BLaER1 treated with 17β-estradiol and CSF1 and Interleukin-3, amounts not matched to agents 10 nM and 100 nM (cell line): ENCODE data around the gene LSM7.

Experiments used
- H3K27ac ChIP-seq, 11 experiments: shearing (Covaris generic); formaldehyde crosslinking; 2 replicates each; pipeline ENCODE4 v1.8.1; 2022
- H3K27me3 ChIP-seq, 11 experiments: shearing (Covaris generic); formaldehyde crosslinking; 2 replicates each; pipeline ENCODE4 v1.8.1; 2022
- H3K36me3 ChIP-seq, 11 experiments: shearing (Covaris generic); formaldehyde crosslinking; 2 replicates each; pipeline ENCODE4 v1.8.1; 2022
- H3K4me1 ChIP-seq, 10 experiments: shearing (Covaris generic); formaldehyde crosslinking; 2 replicates each; pipeline ENCODE4 v1.8.1; 2022
- H3K4me2 ChIP-seq, 11 experiments: shearing (Covaris generic); formaldehyde crosslinking; 2 replicates each; pipeline ENCODE4 v1.8.1; 2022
- H3K4me3 ChIP-seq, 10 experiments: shearing (Covaris generic); formaldehyde crosslinking; 2 replicates each; pipeline ENCODE4 v1.8.1; 2022
- H3K9ac ChIP-seq, 11 experiments: shearing (Covaris generic); formaldehyde crosslinking; 2 replicates each; pipeline ENCODE4 v1.8.1; 2022
- H3K9me3 ChIP-seq, 11 experiments: shearing (Covaris generic); formaldehyde crosslinking; replicated peaks in 1 of 11; 2 replicates each; pipeline ENCODE4 v1.8.1; 2022
- H4K20me1 ChIP-seq, 11 experiments: shearing (Covaris generic); formaldehyde crosslinking; 2 replicates each; pipeline ENCODE4 v1.8.1; 2022
- Cebpa-rat ChIP-seq, 11 experiments: shearing (Covaris generic); IDR thresholded peaks; 2 replicates each; pipeline ENCODE4 v1.8.1; 2022

The LSM7 gene

DNA sequence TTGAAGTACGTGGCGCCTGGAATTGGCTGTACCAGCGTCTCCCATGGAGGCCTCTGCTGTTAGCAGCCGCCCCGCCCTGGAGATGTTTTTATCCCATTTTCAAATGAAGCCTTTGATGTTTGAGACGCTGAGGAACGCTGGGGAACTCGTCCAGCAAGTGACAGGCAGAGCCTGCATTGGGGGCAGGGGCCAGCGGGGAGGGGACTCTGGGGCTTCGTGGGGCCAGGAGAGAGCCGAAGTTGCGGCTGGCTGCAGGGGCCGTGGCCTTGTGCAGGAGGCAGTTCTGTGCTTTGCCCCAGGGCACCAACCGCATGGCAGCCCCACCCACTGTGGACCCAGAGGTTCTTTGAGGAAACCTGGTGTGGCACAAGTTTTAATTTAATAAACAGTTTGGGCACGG lies 13.6 kb upstream of the LSM7 start:
- Histone ChIP-seq H3K4me3 (no peak overlapping the region), H4K20me1 (peaks cover 26 to 84% (median 45%) of the 10 kb centered on the region in 11 experiments), H3K27me3 (peaks cover 0 to 3% (median 0%) of the 10 kb centered on the region in 11 experiments; a peak in 1 of 22 replicates), H3K36me3 (peaks cover 41 to 85% (median 71%) of the 10 kb centered on the region in 11 experiments), H3K27ac (peak overlapping the region in 6 of 11 experiments; percentile 42 to 76 (median 67); a peak in 14 of 22 replicates), H3K4me2 (peak overlapping the region in 10 of 11 experiments; percentile 46 to 89 (median 75); a peak in 17 of 22 replicates), H3K4me1 (peaks cover 21 to 59% (median 50%) of the 10 kb centered on the region in 10 experiments), H3K9me3 (no peaks in the 10 kb centered on the region), H3K9ac (peak overlapping the region in 8 of 11 experiments; percentile 27 to 76 (median 54); a peak in 10 of 22 replicates)
- no peak for TF ChIP-seq Cebpa-rat (IDR thresholded peaks at IDR 0.05)

DNA sequence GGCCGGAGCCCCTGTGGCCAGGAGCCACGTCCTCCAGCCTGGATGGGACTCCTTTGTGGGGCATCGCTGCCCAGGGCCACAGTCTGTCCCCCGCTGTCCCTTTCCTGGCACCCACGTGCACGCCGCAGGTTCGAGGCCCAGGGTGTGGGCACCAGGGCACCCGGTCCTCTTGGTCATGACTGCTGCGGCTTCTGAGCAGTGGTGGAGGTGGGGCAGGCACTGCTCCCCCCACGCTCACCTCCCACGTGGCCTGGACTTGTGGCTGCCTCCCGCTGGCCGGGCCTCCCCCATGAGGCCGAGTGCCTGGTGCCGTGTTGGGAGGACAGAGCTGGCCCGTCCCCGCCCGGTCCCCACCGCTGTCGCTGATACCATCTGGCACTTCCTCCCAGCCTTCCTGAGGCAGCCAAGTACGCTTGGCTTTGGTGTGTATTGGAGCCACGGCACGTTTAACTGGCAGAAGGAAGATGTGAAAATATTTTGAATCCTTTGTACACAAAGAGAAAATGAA lies 12.9 kb upstream of the LSM7 start:
- peaks cover 34 to 78% (median 64%) of the 10 kb centered on the region in 11 experiments for H3K36me3 ChIP-seq
- H3K4me3 ChIP-seq = no peak overlapping the region
- H3K27ac ChIP-seq = peak overlapping the region in 8 of 11 experiments; percentile 8 to 76 (median 62); a peak in 16 of 22 replicates
- peak overlapping the region in 10 of 11 experiments; percentile 27 to 76 (median 52); a peak in 16 of 22 replicates for H3K9ac ChIP-seq
- TF ChIP-seq Cebpa-rat (IDR thresholded peaks at IDR 0.05) = no peak
- H3K4me1 ChIP-seq = peaks cover 27 to 66% (median 57%) of the 10 kb centered on the region in 10 experiments
- peak overlapping the region; percentile 46 to 89 (median 72) for H3K4me2 ChIP-seq
- H3K27me3 ChIP-seq = peaks cover 0 to 3% (median 0%) of the 10 kb centered on the region in 11 experiments; a peak in 1 of 22 replicates
- peaks cover 33 to 90% (median 52%) of the 10 kb centered on the region in 11 experiments for H4K20me1 ChIP-seq
- no peaks in the 10 kb centered on the region for H3K9me3 ChIP-seq

DNA sequence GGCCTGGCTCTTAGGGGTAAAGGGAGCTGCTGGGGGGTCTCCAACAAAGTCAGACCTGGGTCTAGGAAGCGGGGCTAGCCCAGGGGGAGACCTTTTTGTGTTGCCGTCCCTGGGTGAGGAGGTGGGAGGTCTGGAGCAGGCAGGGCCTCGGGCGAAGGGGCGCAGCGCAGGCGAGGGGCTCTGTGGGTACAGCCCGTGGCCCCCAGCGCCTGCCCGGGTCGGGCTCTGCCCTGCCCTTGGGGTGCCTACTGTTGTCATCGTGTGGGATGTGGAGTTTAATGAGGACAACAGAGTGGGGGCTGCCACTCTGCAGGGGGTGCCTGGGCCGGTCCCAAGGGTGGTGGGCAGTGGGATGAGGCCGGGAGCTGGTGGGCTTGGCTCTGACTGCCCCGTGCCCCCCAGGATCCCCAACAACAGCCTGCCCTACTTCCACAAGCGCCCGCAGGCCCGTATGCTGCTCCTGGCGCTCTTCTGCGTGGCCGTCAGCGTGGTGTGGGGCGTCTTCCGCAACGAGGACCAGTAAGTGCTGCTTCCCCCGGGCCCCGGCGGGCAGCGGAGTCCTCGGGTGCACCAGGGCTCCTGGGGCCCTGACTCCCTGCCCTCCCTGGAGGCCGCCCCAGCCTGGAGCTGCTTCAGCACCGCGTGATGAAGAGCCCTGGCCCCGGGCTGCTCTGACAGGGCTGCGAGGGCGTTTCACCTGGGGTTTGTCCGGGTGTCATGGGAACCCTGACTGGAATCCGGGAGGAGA lies 12.3 kb upstream of the LSM7 start:
- Histone ChIP-seq H3K4me3 (no peak overlapping the region), H3K27ac (peak overlapping the region in 8 of 11 experiments; percentile 8 to 76 (median 62); a peak in 13 of 22 replicates), H3K4me1 (peaks cover 27 to 68% (median 58%) of the 10 kb centered on the region in 10 experiments), H4K20me1 (peaks cover 39 to 91% (median 58%) of the 10 kb centered on the region in 11 experiments), H3K27me3 (peaks cover 0 to 3% (median 0%) of the 10 kb centered on the region in 11 experiments; a peak in 1 of 22 replicates), H3K9ac (peak overlapping the region in 8 of 11 experiments; percentile 38 to 76 (median 54); a peak in 13 of 22 replicates), H3K36me3 (peaks cover 30 to 72% (median 58%) of the 10 kb centered on the region in 11 experiments), H3K9me3 (no peaks in the 10 kb centered on the region; a peak in 1 of 22 replicates), H3K4me2 (peak overlapping the region; percentile 46 to 89 (median 72); a peak in 21 of 22 replicates)
- TF ChIP-seq Cebpa-rat (IDR thresholded peaks at IDR 0.05) = no peak

DNA sequence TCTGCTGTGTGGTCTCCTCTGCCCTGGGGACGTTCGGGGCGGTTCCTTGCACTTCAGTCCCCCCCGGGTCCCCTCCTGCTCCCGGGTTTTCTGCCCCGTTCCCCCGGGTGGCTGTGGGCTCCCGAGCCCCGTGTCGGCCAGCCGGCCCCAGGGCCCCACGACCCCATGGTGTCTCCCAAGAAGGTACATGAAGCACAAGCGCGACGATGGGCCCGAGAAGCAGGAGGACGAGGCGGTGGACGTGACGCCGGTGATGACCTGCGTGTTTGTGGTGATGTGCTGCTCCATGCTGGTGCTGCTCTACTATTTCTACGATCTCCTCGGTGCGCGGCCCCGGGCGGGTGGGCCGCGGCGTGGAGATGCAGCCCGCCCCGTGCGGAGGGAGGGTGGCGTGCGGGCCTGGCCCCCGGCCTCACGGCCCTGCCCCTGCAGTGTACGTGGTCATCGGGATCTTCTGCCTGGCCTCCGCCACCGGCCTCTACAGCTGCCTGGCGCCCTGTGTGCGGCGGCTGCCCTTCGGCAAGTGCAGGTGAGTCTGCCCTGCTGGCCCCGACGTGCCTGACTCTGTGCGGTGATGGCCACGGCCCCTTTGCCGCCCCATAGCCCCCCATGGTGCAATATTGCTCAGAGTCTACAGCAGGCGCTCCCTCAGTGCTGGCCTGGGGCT lies 11.4 kb upstream of the LSM7 start:
- Histone ChIP-seq H3K4me3 (no peak overlapping the region), H3K4me2 (peak overlapping the region in 1 of 11 experiments; percentile 79; a peak in 1 of 22 replicates), H3K4me1 (peaks cover 27 to 65% (median 55%) of the 10 kb centered on the region in 10 experiments), H3K36me3 (peaks cover 30 to 72% (median 55%) of the 10 kb centered on the region in 11 experiments), H3K27me3 (peaks cover 0 to 3% (median 0%) of the 10 kb centered on the region in 11 experiments; a peak in 1 of 22 replicates), H3K9ac (no peak overlapping the region), H3K9me3 (peaks cover 0 to 8% (median 0%) of the 10 kb centered on the region in 11 experiments; a peak in 4 of 22 replicates), H3K27ac (peak overlapping the region in 2 of 11 experiments; percentile 66 to 76; a peak in 1 of 22 replicates), H4K20me1 (peaks cover 45 to 93% (median 65%) of the 10 kb centered on the region in 11 experiments)
- no peak for TF ChIP-seq Cebpa-rat (IDR thresholded peaks at IDR 0.05)

DNA sequence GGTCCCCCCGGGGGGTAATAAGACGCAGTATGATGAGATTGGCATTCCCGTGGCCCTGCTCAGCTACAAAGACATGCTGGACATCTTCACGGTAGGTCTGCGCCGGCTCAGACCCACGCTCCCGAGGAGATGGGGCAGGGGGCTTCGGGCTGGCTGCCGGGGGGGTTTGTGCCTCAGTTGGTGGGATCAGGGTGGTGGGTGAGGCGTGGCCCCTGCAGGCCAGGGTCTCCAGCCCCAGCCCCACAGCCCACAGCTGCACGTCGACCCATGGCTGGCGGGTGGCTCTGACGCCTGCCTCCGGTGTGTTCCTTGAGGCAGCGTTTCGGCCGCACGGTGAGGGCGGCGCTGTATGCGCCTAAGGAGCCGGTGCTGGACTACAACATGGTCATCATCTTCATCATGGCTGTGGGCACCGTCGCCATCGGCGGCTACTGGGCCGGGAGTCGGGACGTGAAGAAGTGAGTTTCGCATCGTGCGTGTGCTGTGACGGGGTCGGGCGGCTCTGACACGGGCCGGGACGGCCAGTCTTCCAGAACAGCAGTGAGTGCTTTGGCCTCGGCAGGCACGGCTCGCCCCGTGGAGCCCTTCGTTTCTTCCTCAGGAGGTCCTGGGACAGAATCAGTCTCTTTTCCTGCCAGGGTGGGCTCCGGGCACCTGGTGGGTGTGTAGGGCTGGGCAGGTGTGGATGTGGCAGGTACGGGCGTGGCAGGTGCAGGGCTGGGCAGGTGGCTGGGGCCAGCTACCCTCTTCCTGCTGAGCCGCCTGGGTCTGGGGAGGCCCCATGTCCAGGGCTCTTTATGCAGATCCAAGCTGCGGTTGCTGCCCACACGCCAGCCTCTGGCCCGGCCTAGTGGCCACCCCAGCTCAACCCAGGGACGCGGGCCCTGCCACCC lies 10.6 kb upstream of the LSM7 start:
- Histone ChIP-seq H3K4me3 (no peak overlapping the region), H4K20me1 (peaks cover 53 to 96% (median 73%) of the 10 kb centered on the region in 11 experiments), H3K4me2 (peak overlapping the region in 5 of 11 experiments; percentile 79 to 89 (median 88); a peak in 6 of 22 replicates), H3K9ac (peak overlapping the region in 6 of 11 experiments; percentile 41 to 71 (median 62); a peak in 6 of 22 replicates), H3K27me3 (peaks cover 0 to 3% (median 0%) of the 10 kb centered on the region in 11 experiments; a peak in 1 of 22 replicates), H3K27ac (peak overlapping the region in 1 of 11 experiments; percentile 64; a peak in 1 of 22 replicates), H3K9me3 (peaks cover 0 to 8% (median 0%) of the 10 kb centered on the region in 11 experiments; a peak in 4 of 22 replicates), H3K36me3 (peaks cover 25 to 73% (median 49%) of the 10 kb centered on the region in 11 experiments), H3K4me1 (peaks cover 34 to 68% (median 63%) of the 10 kb centered on the region in 10 experiments)
- TF ChIP-seq Cebpa-rat (IDR thresholded peaks at IDR 0.05) = no peak

DNA sequence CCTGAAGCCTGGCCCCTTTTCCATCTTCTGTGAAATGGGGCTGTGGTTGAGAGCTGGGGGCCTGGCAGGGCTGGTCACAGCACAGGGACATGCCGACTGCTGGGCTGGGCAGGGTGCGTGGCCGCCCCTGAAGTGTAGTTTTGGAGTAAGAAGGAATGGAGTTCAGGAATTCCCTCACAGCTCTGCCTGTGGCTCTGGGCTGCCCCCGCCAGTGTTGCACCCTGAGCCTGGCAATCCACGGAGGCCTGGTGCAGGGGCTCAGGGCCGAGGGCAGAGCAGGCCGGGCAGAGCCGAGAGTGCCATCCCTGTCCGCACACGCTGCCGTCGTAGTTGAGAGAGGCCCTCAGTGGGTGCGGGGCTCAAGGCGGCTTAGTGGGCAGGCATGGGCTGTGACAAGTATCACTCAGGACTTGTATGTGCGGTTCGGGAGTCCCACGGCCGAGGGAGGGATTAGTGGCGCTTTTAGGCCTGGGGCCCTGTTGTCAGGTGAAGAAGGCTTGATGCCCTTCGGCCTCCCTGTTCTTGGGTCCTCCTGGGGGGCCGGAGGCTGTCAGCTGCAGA lies 9.7 kb upstream of the LSM7 start:
- no peak for TF ChIP-seq Cebpa-rat (IDR thresholded peaks at IDR 0.05)

DNA sequence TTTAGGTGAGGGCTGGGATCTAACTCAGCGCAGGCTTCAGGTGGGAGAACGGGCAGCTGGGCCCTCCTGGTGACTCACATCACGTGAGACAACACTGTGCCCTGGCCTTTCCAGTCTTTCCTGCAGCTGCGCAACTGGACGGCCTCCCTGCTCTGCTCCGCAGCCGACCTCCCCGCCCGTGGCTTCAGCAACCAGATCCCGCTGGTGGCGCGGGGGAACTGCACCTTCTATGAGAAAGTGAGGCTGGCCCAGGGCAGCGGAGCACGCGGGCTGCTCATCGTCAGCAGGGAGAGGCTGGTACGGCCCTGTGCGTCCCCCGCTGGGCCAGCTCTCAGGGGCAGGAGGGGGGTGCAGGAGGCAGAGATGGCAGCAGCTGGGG lies 8.9 kb upstream of the LSM7 start:
- Histone ChIP-seq H3K36me3 (peaks cover 25 to 59% (median 38%) of the 10 kb centered on the region in 11 experiments), H3K4me1 (peaks cover 51 to 84% (median 75%) of the 10 kb centered on the region in 10 experiments), H3K9ac (peak overlapping the region in 9 of 11 experiments; percentile 27 to 71 (median 51); a peak in 16 of 22 replicates), H3K9me3 (peaks cover 0 to 8% (median 0%) of the 10 kb centered on the region in 11 experiments; a peak in 4 of 22 replicates), H3K27ac (peak overlapping the region in 8 of 11 experiments; percentile 4 to 65 (median 54); a peak in 12 of 22 replicates), H3K4me2 (peak overlapping the region; percentile 74 to 89 (median 81)), H4K20me1 (peaks cover 60 to 100% (median 83%) of the 10 kb centered on the region in 11 experiments), H3K4me3 (peak overlapping the region in 2 of 10 experiments; percentile 19 to 35; a peak in 2 of 20 replicates), H3K27me3 (peaks cover 0 to 3% (median 0%) of the 10 kb centered on the region in 11 experiments; a peak in 1 of 22 replicates)
- no peak for TF ChIP-seq Cebpa-rat (IDR thresholded peaks at IDR 0.05)

More for the DNA sequence above, 9.7 kb upstream of the LSM7 start:
- Histone ChIP-seq H3K36me3 (peaks cover 25 to 67% (median 46%) of the 10 kb centered on the region in 11 experiments), H3K4me1 (peaks cover 43 to 77% (median 72%) of the 10 kb centered on the region in 10 experiments), H3K4me2 (peak overlapping the region; percentile 74 to 89 (median 81)), H3K9ac (peak overlapping the region in 10 of 11 experiments; percentile 1 to 71 (median 46); a peak in 13 of 22 replicates), H3K4me3 (no peak overlapping the region), H3K9me3 (peaks cover 0 to 8% (median 0%) of the 10 kb centered on the region in 11 experiments; a peak in 4 of 22 replicates), H4K20me1 (peaks cover 60 to 100% (median 82%) of the 10 kb centered on the region in 11 experiments), H3K27me3 (peaks cover 0 to 3% (median 0%) of the 10 kb centered on the region in 11 experiments; a peak in 1 of 22 replicates), H3K27ac (peak overlapping the region in 5 of 11 experiments; percentile 54 to 65 (median 63); a peak in 7 of 22 replicates)
